ENCODE data around the gene EFNA3.

The EFNA3 gene

GRCh38 chr1:155083865-155084721, 5.5 kb downstream of the EFNA3 start:
- DNase-seq = peak; percentile 38

GRCh38 chr1:155084722-155085503, 6.3 kb downstream of the EFNA3 start:
- DNase-seq = peak; percentile 95

GRCh38 chr1:155085504-155086127, 7.0 kb downstream of the EFNA3 start:
- peak; percentile 60 for DNase-seq

GRCh38 chr1:155086128-155086741, 7.6 kb downstream of the EFNA3 start:
- DNase-seq = peak; percentile 44

GRCh38 chr1:155086856-155087535, 8.4 kb downstream of the EFNA3 start:
- DNase-seq = no peak

- peak; percentile 65 for DNase-seq
These were observed 12.7 kb downstream of the EFNA3 start for GRCh38 chr1:155091071-155092051.

DNA sequence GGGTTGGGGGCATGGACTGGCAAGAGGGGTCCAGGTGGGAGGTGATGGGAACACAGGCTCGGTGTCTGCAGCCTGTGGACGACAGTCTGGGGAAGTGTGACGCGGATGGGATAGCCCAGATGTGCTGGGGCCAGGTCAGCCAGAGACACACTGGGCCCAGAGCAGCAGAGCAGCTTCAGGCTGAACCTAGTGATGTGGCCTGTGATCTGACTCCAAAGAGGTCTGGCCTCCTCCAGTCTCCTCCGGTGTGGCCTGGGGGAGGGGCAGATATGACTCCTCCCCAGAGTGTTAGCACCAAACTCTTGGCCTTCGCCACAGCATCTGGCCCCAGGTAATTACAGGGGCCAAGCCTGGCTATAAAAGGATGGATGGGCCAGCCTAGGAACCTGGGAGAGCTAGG, 13.5 kb downstream of the EFNA3 start:
- DNase-seq = no peak

DNA sequence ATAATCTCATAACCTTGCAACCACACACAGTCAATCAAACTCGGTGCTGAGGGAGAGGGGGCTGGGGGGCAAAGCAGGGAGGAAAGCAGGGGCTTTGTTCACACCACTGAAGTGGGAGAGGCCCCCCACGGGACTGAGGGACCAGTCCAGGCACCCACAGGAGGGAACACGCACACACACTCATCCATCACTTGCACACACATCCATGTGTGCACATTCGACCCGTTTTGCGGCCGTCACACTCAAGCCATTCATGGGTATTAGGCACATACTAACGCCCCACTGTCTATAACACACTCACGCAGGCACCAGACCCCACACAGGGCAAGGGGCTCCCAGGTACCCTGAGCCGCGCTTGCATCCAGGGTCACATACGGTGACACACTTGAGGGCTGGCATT, 14.0 kb downstream of the EFNA3 start:
- no peak for DNase-seq

DNA sequence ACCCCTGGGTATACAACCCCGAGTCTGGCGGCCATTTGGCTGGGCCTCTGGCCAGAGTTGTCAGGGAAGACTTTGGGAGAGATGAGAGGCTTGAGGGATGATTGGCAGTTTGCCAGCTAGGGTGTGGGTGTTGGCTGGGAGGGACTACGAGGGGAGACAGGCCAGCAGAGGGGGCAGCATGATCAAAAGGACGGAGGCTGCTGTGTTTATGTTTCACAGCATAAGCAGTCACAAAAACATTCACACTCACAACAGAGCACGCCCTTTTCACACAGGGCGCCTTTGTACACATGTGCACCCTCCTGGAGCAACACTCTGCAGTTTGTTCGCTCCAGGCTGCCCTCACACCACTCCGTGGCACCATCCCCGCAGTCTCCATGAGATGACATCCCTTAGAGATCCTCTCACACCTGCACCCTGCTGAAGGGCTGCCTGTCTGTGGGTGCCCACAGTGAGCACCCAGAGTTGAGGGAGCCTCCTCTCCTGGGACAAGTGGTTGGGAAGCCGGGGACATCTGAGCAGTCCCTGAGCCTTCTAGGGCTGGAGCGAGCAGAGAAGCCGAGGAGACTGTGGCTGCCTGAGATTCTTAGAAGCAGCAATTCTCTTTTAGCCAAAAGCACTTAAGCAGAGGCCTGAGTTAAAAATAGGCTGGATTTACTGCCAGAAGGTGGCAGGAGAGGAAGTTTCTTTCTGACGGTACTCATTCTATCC, 15.4 kb downstream of the EFNA3 start:
- peak; percentile 34 for DNase-seq

- no peak for DNase-seq
These were observed 15.9 kb downstream of the EFNA3 start for GRCh38 chr1:155094622-155094948.

GRCh38 chr1:155099331-155099730, 20.7 kb downstream of the EFNA3 start:
- DNase-seq = no peak

- no peak for DNase-seq
These were observed 24.7 kb downstream of the EFNA3 start for GRCh38 chr1:155103325-155103724.

GRCh38 chr1:155104605-155105534, 26.2 kb downstream of the EFNA3 start:
- no peak for DNase-seq

- no peak for DNase-seq
These were observed 27.0 kb downstream of the EFNA3 start for GRCh38 chr1:155105604-155106011.

DNA sequence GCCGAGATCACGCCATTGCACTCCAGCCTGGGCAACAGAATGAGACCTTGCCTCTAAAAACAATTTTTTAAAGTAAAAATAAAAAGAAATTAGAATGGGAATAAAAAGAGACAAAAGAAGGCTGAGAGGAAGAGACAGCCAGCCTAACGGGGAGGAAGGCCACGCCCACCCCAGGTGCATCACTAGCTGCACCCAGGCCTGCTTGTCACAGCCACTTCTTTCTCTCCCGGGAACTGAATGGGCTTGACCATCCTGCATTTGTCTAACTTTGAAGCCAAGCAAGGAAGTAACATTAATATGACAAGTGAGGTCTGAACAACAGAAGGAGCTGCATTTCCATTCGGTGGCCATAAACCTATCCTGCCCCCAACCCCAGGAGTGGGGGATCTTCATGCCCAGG, 28.2 kb downstream of the EFNA3 start:
- DNase-seq = no peak

DNA sequence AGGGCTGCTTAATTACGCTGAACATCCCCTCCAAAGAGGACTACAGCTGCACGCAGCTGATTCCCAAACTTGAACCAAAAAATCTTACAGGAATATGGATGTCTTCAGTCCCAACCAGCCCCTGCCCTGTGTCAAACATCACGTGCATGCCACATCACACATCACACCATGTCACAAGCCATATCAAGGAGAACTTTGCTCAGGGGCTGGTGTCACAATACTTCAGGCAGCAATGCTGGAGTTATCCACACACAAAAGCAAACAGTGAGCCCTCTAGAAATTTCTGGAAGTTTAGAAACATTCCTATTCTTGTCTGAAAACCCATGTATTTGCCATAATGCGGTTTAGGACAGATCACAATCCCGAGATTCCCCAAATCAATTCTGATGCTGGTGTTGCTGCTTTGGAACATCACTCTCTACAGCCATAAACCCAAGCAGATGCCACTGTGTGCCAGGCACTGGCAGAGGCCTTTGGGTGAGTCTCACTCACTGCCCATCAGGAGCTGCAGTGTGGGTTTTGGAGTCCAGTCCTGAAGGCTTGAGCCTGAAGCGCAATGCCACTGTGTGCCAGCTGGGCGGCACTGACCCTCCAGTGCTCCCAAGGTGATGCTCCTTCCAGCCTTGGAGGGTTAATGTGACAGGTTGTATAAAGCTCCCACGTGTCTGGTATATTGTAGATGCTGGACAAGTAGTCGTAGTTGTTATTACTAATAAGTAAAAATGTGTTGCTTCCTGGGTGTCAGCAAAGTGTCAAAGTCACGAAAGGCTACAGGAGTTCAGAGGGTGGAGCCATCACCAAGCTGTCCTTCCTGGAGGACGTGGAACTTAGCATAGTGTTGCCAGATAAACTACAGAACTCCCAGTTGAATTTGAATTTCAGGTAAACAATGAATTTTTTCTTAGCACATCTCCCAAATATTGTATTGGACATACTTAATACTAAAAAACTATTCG, 28.9 kb downstream of the EFNA3 start:
- no peak for DNase-seq

GRCh38 chr1:155108296-155108695, 29.7 kb downstream of the EFNA3 start:
- no peak for DNase-seq

DNA sequence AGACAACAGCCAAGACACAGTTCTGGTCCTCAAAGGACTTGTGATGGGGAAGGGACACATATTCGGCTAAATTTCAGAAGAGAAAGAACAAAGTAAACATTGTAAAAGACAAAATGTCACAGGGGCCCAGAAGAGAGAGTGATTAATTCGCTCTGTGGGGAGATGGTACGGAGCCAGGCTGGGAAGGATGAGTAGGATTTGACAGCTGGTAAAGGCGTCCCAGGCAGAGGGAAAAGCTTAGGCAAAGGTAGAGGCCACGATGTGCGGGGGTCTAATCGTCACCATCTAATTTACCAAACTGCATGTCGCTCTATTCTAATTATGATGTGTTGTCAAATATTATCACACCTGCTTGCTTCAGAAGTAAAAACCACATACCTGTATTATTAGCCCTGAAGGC, 31.7 kb downstream of the EFNA3 start:
- DNase-seq = no peak

All from fibroblast of skin of back (primary cell).